Heart left ventricle (tissue), 13 donors: ENCODE results near the gene DNAJB7.

Source experiments
- POLR2A ChIP-seq, 2 donors: fragments of 450-650 bp; IDR thresholded peaks; one replicate each; pipeline ENCODE4 v1.6.1; 2017; ENCODE audit warnings: antibody characterized with exemption in 2 of 2, mild to moderate bottlenecking in 2 of 2, moderate library complexity in 2 of 2
- TF ChIP-seq, protein P1 (sequence below), 12 donors: fragments of 200-600 bp; sonication (generic) in 4 of 12; IDR thresholded peaks; one replicate each; pipeline versions ENCODE4 v1.5.0 to v1.8.0; 2018 to 2022; ENCODE audit warnings: antibody characterized with exemption in 12 of 12, mild to moderate bottlenecking in 5 of 12
- donor health status: ischemic (EF 13 %, LVEDD 7.1; RV severe dilation, severe dysfunction).
- donor health status: DM: no; HTN: yes; CAD: no.
- donor health status: DM: no; HTN: no; CAD: no.
- donor health status: ischemic (EF 25% LVEDD 6.9; RV normal size, moderate dysfunction).
- donor health status: ischemic (EF 25% LVEDD 5.7; RV mildly dilated, moderate dysfunction).
- donor health status: ischemic (EF 35%, LVEDD 5.7; RV mildly dilated, moderate dysfunction).
- donor health status: nonischemic (EF 11% LVEDD 7.7; RV severe dilation, severe dysfunction).
- donor health status: DM: yes; HTN: yes; CAD: no.
- donor health status: PGD.
- donor health status: ischemic (EF 29% LVEDD 5.4; RV normal size, mild dysfunction).
- donor health status: nonischemic (EF 23%, LVEDD 6.1; RV moderate dilation, normal function).

DNA sequence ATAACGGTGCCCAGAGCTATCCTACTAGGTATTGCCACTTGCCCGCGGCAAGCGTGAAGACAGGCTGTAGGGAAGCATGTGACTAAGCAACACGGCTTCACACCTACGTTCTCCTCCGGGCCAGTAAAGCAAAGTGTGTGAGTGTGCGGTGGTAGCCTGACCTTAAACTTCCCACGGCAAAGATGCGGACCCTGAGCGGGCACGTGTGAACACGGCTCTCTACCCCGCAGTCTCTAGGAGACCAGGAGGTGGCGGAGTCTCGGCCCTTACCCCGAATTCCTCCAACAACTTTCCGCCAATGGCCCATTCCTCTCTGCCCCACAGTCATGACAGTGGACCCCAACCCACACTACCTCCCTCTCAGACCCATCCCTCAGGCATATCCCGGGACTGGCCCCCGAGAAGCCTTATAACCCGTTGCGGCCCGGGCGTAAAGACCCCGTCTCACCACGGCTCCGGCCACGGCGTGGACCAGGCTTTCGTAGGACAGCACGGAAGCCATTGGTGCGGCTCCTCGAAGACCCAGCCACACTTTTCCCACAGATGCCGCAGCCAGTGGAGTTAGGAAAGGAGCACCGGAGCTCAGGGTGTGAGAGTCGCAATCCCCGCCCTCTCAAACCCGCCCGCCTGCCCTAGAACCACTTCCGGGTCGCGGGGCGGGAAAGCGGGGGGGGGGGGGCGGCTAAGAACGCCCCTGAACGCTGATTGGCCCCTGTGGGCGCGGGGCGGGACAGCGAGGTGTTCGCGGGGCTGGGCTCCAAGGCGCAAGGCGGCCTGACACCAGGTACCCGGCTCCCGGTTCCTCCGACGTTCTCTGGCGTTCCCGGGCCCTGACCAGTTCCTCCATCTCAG is 42.9 kb downstream of the DNAJB7 start, which contains the start of gene SLC25A17:
- TF ChIP-seq, protein P1, sequence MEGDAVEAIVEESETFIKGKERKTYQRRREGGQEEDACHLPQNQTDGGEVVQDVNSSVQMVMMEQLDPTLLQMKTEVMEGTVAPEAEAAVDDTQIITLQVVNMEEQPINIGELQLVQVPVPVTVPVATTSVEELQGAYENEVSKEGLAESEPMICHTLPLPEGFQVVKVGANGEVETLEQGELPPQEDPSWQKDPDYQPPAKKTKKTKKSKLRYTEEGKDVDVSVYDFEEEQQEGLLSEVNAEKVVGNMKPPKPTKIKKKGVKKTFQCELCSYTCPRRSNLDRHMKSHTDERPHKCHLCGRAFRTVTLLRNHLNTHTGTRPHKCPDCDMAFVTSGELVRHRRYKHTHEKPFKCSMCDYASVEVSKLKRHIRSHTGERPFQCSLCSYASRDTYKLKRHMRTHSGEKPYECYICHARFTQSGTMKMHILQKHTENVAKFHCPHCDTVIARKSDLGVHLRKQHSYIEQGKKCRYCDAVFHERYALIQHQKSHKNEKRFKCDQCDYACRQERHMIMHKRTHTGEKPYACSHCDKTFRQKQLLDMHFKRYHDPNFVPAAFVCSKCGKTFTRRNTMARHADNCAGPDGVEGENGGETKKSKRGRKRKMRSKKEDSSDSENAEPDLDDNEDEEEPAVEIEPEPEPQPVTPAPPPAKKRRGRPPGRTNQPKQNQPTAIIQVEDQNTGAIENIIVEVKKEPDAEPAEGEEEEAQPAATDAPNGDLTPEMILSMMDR (IDR thresholded peaks at IDR 0.05), result peak in 8 of 12 donors; percentile 21 to 54 (median 34)
- peak in 1 of 2 donors; percentile 50 for TF ChIP-seq POLR2A (IDR thresholded peaks at IDR 0.05)
